HCT116 (cell line): ENCODE measurements around the gene PLXNC1.

Experiments
- CEBPB ChIP-seq: IDR thresholded peaks from 2 replicates; pipeline ENCODE4 v1.6.1; 2012; ENCODE audit warnings: low read depth
- CTCF ChIP-seq, 3 experiments: fragments of 200-600 bp in 1 of 3; sonication (generic) in 1 of 3; IDR thresholded peaks in 2 of 3; conservative IDR thresholded peaks in 1 of 3; 2 replicates each; pipeline ENCODE4 v1.5.1; 2012 to 2017; ENCODE audit warnings: low read depth in 2 of 3, low read length in 2 of 3, antibody characterized with exemption in 1 of 3, borderline replicate concordance in 1 of 3, control low read depth in 1 of 3, mild to moderate bottlenecking in 1 of 3, mixed read lengths in 1 of 3, mixed run types in 1 of 3, moderate library complexity in 1 of 3; ENCODE audit not compliant: insufficient read depth in 1 of 3
- EZH2 ChIP-seq: fragments of 200-600 bp; sonication (generic); IDR thresholded peaks from 2 replicates; pipeline ENCODE4 v1.6.1; 2017; ENCODE audit warnings: antibody characterized with exemption, mixed run types
- FOSL1 ChIP-seq: IDR thresholded peaks from 2 replicates; pipeline ENCODE4 v1.6.1; 2012; ENCODE audit warnings: low read depth
- POLR2A ChIP-seq: IDR thresholded peaks from 2 replicates; pipeline ENCODE4 v1.7.0; 2011; ENCODE audit warnings: borderline replicate concordance; ENCODE audit not compliant: insufficient read depth, insufficient read length; ENCODE audit errors: extremely low read depth
- SIN3A ChIP-seq: IDR thresholded peaks from 2 replicates; pipeline ENCODE4 v1.6.1; 2012; ENCODE audit warnings: low read depth

GRCh38 chr12:94222351-94223084 is 74.1 kb downstream of the PLXNC1 start:
- TF ChIP-seq FOSL1 = no peak
- TF ChIP-seq EZH2 = no peak
- TF ChIP-seq POLR2A = no peak
- no peak for TF ChIP-seq CEBPB
- TF ChIP-seq CTCF (IDR thresholded peaks at IDR 0.05 in 2 of 3, conservative IDR thresholded peaks at IDR 0.05 in 1 of 3; ENCODE audit: borderline replicate concordance in 1 of 3, insufficient read depth in 1 of 3, low read depth in 2 of 3, low read length in 2 of 3) = no peak
- no peak for TF ChIP-seq SIN3A
